ENCODE results near the gene LRRC4C.

LRRC4C gene

GRCh38 chr11:41451011-41451410, 8.4 kb downstream of the LRRC4C start:
- DNase-seq (ENCODE audit: insufficient read length, low spot score) = no peak
- no peak for FAIRE-seq
- TF ChIP-seq, protein P1, sequence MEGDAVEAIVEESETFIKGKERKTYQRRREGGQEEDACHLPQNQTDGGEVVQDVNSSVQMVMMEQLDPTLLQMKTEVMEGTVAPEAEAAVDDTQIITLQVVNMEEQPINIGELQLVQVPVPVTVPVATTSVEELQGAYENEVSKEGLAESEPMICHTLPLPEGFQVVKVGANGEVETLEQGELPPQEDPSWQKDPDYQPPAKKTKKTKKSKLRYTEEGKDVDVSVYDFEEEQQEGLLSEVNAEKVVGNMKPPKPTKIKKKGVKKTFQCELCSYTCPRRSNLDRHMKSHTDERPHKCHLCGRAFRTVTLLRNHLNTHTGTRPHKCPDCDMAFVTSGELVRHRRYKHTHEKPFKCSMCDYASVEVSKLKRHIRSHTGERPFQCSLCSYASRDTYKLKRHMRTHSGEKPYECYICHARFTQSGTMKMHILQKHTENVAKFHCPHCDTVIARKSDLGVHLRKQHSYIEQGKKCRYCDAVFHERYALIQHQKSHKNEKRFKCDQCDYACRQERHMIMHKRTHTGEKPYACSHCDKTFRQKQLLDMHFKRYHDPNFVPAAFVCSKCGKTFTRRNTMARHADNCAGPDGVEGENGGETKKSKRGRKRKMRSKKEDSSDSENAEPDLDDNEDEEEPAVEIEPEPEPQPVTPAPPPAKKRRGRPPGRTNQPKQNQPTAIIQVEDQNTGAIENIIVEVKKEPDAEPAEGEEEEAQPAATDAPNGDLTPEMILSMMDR (IDR thresholded peaks at IDR 0.05; ENCODE audit: insufficient read depth, missing control alignments) = no peak

GRCh38 chr11:41449483-41450050, 9.9 kb downstream of the LRRC4C start:
- no peak for FAIRE-seq

GRCh38 chr11:41446566-41446965, 12.9 kb downstream of the LRRC4C start:
- TF ChIP-seq, protein P1 (IDR thresholded peaks at IDR 0.05; ENCODE audit: insufficient read depth, missing control alignments) = no peak
- DNase-seq (ENCODE audit: insufficient read length, low spot score) (no peak), FAIRE-seq (no peak)

More at GRCh38 chr11:41449483-41450050, 9.9 kb downstream of the LRRC4C start:
- TF ChIP-seq, protein P1 (IDR thresholded peaks at IDR 0.05; ENCODE audit: insufficient read depth, missing control alignments) = no peak
- DNase-seq (ENCODE audit: insufficient read length, low spot score) = no peak

DNA sequence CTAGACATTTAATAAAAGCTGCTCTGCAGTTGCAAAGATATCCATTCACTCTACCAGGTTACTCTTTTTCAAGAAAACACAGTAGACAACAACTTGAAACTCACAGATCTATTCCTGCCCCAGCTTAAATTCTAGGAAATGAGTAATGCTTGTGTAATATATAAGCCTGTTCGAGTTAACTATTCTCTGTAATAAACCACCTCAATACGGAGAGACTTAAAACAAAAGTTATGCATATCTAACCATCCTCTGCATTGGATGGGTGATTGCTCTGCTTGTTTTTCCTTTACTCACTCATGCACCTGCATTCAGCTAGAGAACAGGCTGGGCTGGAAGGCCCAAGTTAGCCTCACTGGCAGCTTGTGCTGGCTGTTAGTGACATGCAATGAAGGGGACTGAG, 13.3 kb downstream of the LRRC4C start:
- TF ChIP-seq, protein P1 (IDR thresholded peaks at IDR 0.05; ENCODE audit: insufficient read depth, missing control alignments) = no peak
- no peak for FAIRE-seq
- no peak for DNase-seq (ENCODE audit: insufficient read length, low spot score)

- TF ChIP-seq, protein P1 (IDR thresholded peaks at IDR 0.05; ENCODE audit: insufficient read depth, missing control alignments) = no peak
- DNase-seq (ENCODE audit: insufficient read length, low spot score) (no peak), FAIRE-seq (no peak)
Measured at GRCh38 chr11:41437006-41437490, 22.4 kb downstream of the LRRC4C start.

DNA sequence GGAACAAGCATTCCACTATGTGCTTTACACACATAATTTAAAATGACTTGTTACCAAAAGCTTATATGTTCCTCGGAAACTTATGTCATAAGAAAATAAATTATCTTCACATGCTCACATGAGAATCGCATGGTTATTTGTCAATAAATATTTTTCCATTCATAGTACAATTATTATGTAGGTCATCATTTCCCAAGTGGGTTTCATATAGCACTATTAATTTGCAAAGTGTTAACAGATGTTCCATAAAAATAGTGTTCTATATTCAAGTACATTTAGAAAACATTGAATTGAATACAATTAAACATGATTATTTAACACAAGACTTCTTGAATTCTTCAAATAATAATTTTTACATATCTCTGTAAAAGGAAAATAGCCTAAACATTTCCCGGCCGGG, 23.9 kb downstream of the LRRC4C start:
- no peak for DNase-seq (ENCODE audit: insufficient read length, low spot score)
- TF ChIP-seq, protein P1 (IDR thresholded peaks at IDR 0.05; ENCODE audit: insufficient read depth, missing control alignments) = no peak
- no peak for FAIRE-seq

- no peak for DNase-seq (ENCODE audit: insufficient read length, low spot score)
- TF ChIP-seq, protein P1 (IDR thresholded peaks at IDR 0.05; ENCODE audit: insufficient read depth, missing control alignments) = peak; percentile 60
- FAIRE-seq = peak; percentile 38
Measured at GRCh38 chr11:41431784-41432183, 27.7 kb downstream of the LRRC4C start.

Data from D721Med (cell line).